ENCODE measurements around the gene EHMT2. TPM values are rescaled to one million over a fixed set of nuclear protein-coding genes. Genes with fewer than 3 reads are reported as not detected.

EHMT2 gene
- total RNA-seq, 1 experiment from 2014 or later, result 137 TPM

DNA sequence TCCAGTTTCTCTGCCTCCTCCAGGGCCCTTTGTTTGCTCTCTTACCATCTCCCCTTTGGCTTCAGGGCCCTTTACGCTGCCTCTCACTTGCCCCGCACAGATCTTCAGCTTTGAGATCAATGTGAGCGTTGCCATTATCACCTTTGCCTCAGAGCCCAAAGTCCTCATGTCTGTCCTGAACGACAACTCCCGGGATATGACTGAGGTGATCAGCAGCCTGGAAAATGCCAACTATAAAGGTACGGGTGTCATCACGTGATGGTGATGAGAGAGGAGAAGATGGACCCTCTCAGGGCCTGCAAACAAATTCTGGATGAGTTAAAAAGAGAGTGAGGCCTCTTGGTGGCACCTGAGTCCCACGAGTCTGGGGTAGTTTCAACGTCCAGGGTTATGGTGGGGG lies 38.3 kb upstream of the EHMT2 start (continued):
- TF ChIP-seq, protein P1, sequence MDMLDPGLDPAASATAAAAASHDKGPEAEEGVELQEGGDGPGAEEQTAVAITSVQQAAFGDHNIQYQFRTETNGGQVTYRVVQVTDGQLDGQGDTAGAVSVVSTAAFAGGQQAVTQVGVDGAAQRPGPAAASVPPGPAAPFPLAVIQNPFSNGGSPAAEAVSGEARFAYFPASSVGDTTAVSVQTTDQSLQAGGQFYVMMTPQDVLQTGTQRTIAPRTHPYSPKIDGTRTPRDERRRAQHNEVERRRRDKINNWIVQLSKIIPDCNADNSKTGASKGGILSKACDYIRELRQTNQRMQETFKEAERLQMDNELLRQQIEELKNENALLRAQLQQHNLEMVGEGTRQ (CRISPR knock-in tag; IDR thresholded peaks at IDR 0.05), result no peak
- TF ChIP-seq NR1H2 (CRISPR knock-in tag; IDR thresholded peaks at IDR 0.05), result no peak
- TF ChIP-seq OVOL2 (CRISPR knock-in tag; IDR thresholded peaks at IDR 0.05; ENCODE audit: borderline replicate concordance), result no peak
- TF ChIP-seq FOXP1 (CRISPR knock-in tag; IDR thresholded peaks at IDR 0.05; ENCODE audit: borderline replicate concordance), result no peak
- TF ChIP-seq, protein P2, sequence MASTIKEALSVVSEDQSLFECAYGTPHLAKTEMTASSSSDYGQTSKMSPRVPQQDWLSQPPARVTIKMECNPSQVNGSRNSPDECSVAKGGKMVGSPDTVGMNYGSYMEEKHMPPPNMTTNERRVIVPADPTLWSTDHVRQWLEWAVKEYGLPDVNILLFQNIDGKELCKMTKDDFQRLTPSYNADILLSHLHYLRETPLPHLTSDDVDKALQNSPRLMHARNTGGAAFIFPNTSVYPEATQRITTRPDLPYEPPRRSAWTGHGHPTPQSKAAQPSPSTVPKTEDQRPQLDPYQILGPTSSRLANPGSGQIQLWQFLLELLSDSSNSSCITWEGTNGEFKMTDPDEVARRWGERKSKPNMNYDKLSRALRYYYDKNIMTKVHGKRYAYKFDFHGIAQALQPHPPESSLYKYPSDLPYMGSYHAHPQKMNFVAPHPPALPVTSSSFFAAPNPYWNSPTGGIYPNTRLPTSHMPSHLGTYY (CRISPR knock-in tag; IDR thresholded peaks at IDR 0.05), result no peak
- TF ChIP-seq, protein P3, sequence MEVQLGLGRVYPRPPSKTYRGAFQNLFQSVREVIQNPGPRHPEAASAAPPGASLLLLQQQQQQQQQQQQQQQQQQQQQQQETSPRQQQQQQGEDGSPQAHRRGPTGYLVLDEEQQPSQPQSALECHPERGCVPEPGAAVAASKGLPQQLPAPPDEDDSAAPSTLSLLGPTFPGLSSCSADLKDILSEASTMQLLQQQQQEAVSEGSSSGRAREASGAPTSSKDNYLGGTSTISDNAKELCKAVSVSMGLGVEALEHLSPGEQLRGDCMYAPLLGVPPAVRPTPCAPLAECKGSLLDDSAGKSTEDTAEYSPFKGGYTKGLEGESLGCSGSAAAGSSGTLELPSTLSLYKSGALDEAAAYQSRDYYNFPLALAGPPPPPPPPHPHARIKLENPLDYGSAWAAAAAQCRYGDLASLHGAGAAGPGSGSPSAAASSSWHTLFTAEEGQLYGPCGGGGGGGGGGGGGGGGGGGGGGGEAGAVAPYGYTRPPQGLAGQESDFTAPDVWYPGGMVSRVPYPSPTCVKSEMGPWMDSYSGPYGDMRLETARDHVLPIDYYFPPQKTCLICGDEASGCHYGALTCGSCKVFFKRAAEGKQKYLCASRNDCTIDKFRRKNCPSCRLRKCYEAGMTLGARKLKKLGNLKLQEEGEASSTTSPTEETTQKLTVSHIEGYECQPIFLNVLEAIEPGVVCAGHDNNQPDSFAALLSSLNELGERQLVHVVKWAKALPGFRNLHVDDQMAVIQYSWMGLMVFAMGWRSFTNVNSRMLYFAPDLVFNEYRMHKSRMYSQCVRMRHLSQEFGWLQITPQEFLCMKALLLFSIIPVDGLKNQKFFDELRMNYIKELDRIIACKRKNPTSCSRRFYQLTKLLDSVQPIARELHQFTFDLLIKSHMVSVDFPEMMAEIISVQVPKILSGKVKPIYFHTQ (CRISPR knock-in tag; IDR thresholded peaks at IDR 0.05), result no peak

DNA sequence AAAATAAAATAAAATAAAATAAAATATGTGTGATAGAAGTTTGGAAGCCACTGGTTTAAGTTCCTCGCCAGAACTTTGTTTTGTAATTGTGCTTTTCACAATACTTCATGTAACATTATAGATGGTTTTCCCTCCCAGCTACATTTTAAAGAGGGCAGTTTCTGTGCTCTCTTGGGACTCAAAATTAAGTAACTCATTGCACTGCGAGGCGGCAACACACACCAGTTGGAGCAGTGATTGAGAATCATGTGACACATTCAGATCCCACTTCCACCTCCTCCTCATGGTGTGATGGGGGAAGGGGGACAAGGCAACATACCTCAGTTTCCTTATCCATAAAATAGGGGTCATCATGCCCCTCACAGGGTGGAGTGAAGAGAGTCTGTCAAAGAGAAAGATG lies 37.5 kb upstream of the EHMT2 start:
- Mint-ChIP-seq H3K9me3 (peaks cover 13% of the 10 kb centered on the region), H3K4me1 (peaks cover under 1% of the 10 kb centered on the region; the same call in 1 of the 2 replicates), H3K4me3 (no peak overlapping the region), H3K36me3 (no peaks in the 10 kb centered on the region), H3K27ac (no peak overlapping the region), H3K27me3 (ENCODE audit: low read depth) (peaks cover 10% of the 10 kb centered on the region)
- DNase-seq (ENCODE audit: low spot score) (no peak), ATAC-seq (no peak)
- CTCF ChIA-PET, result no interaction called here
- no peak for TF ChIP-seq ZNF396 (CRISPR knock-in tag; IDR thresholded peaks at IDR 0.05; ENCODE audit: borderline replicate concordance)
- TF ChIP-seq, protein P4, sequence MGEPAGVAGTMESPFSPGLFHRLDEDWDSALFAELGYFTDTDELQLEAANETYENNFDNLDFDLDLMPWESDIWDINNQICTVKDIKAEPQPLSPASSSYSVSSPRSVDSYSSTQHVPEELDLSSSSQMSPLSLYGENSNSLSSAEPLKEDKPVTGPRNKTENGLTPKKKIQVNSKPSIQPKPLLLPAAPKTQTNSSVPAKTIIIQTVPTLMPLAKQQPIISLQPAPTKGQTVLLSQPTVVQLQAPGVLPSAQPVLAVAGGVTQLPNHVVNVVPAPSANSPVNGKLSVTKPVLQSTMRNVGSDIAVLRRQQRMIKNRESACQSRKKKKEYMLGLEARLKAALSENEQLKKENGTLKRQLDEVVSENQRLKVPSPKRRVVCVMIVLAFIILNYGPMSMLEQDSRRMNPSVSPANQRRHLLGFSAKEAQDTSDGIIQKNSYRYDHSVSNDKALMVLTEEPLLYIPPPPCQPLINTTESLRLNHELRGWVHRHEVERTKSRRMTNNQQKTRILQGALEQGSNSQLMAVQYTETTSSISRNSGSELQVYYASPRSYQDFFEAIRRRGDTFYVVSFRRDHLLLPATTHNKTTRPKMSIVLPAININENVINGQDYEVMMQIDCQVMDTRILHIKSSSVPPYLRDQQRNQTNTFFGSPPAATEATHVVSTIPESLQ (CRISPR knock-in tag; IDR thresholded peaks at IDR 0.05), result no peak
- TF ChIP-seq, protein P5, sequence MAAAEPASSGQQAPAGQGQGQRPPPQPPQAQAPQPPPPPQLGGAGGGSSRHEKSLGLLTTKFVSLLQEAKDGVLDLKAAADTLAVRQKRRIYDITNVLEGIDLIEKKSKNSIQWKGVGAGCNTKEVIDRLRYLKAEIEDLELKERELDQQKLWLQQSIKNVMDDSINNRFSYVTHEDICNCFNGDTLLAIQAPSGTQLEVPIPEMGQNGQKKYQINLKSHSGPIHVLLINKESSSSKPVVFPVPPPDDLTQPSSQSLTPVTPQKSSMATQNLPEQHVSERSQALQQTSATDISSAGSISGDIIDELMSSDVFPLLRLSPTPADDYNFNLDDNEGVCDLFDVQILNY (CRISPR knock-in tag; IDR thresholded peaks at IDR 0.05), result no peak
- POLR2A ChIA-PET, result no interaction called here

DNA sequence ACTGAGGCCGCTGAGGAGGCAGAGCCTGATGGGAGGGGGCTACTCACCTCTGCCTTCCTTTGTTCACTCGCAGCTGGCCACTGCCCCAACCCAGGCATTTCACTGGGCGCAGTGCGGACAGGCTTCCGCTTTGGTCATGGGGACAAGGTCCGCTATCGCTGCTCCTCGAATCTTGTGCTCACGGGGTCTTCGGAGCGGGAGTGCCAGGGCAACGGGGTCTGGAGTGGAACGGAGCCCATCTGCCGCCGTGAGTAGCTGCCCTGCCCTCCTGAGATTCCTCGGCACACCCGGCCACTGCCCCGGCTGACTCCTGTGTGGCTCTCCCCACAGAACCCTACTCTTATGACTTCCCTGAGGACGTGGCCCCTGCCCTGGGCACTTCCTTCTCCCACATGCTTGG lies 36.0 kb upstream of the EHMT2 start:
- Mint-ChIP-seq H3K27ac (no peak overlapping the region), H3K4me1 (no peaks in the 10 kb centered on the region), H3K27me3 (ENCODE audit: low read depth) (peaks cover 10% of the 10 kb centered on the region), H3K4me3 (no peak overlapping the region), H3K9me3 (peaks cover 13% of the 10 kb centered on the region), H3K36me3 (no peaks in the 10 kb centered on the region)
- ChIA-PET POLR2A (interaction anchor here (0.6 kb wide), 1 partner anchor 50 kb away, joined by 3 read pairs; no protein-coding TSS in a partner anchor), CTCF (no interaction called here)
- DNase-seq (ENCODE audit: low spot score), result no peak
- no peak for ATAC-seq
- TF ChIP-seq ZBTB21 (CRISPR knock-in tag; IDR thresholded peaks at IDR 0.05; ENCODE audit: borderline replicate concordance) (no peak), NFE2L1 (CRISPR knock-in tag; IDR thresholded peaks at IDR 0.05) (no peak), SOX15 (CRISPR knock-in tag; IDR thresholded peaks at IDR 0.05) (no peak), FOXJ3 (CRISPR knock-in tag; IDR thresholded peaks at IDR 0.05; ENCODE audit: borderline replicate concordance) (no peak)
- TF ChIP-seq, protein P6, sequence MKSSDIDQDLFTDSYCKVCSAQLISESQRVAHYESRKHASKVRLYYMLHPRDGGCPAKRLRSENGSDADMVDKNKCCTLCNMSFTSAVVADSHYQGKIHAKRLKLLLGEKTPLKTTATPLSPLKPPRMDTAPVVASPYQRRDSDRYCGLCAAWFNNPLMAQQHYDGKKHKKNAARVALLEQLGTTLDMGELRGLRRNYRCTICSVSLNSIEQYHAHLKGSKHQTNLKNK (CRISPR knock-in tag; IDR thresholded peaks at IDR 0.05), result no peak
- TF ChIP-seq, protein P7, sequence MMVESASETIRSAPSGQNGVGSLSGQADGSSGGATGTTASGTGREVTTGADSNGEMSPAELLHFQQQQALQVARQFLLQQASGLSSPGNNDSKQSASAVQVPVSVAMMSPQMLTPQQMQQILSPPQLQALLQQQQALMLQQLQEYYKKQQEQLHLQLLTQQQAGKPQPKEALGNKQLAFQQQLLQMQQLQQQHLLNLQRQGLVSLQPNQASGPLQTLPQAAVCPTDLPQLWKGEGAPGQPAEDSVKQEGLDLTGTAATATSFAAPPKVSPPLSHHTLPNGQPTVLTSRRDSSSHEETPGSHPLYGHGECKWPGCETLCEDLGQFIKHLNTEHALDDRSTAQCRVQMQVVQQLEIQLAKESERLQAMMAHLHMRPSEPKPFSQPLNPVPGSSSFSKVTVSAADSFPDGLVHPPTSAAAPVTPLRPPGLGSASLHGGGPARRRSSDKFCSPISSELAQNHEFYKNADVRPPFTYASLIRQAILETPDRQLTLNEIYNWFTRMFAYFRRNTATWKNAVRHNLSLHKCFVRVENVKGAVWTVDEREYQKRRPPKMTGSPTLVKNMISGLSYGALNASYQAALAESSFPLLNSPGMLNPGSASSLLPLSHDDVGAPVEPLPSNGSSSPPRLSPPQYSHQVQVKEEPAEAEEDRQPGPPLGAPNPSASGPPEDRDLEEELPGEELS (CRISPR knock-in tag; IDR thresholded peaks at IDR 0.05), result no peak
- TF ChIP-seq, protein P8, sequence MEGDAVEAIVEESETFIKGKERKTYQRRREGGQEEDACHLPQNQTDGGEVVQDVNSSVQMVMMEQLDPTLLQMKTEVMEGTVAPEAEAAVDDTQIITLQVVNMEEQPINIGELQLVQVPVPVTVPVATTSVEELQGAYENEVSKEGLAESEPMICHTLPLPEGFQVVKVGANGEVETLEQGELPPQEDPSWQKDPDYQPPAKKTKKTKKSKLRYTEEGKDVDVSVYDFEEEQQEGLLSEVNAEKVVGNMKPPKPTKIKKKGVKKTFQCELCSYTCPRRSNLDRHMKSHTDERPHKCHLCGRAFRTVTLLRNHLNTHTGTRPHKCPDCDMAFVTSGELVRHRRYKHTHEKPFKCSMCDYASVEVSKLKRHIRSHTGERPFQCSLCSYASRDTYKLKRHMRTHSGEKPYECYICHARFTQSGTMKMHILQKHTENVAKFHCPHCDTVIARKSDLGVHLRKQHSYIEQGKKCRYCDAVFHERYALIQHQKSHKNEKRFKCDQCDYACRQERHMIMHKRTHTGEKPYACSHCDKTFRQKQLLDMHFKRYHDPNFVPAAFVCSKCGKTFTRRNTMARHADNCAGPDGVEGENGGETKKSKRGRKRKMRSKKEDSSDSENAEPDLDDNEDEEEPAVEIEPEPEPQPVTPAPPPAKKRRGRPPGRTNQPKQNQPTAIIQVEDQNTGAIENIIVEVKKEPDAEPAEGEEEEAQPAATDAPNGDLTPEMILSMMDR (IDR thresholded peaks at IDR 0.05), result no peak
- TF ChIP-seq, protein P9, sequence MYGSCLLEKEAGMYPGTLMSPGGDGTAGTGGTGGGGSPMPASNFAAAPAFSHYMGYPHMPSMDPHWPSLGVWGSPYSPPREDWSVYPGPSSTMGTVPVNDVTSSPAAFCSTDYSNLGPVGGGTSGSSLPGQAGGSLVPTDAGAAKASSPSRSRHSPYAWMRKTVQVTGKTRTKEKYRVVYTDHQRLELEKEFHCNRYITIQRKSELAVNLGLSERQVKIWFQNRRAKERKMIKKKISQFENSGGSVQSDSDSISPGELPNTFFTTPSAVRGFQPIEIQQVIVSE (CRISPR knock-in tag; IDR thresholded peaks at IDR 0.05; ENCODE audit: borderline replicate concordance), result no peak
- TF ChIP-seq, protein P10, sequence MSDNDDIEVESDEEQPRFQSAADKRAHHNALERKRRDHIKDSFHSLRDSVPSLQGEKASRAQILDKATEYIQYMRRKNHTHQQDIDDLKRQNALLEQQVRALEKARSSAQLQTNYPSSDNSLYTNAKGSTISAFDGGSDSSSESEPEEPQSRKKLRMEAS (CRISPR knock-in tag; IDR thresholded peaks at IDR 0.05), result no peak

Data from WTC11 (cell line).